Stimulated activated CD8-positive, alpha-beta memory T cell treated with anti-CD3 and anti-CD28 coated beads, Interleukin-4, amount 100 ng/mL, for 48 hours (primary cell): ENCODE measurements around the gene DLX6.

Experiments used
- DNase-seq: peaks from one replicate; pipeline ENCODE4 v3.0.0-alpha.2; 2020

The DLX6 gene

DNA sequence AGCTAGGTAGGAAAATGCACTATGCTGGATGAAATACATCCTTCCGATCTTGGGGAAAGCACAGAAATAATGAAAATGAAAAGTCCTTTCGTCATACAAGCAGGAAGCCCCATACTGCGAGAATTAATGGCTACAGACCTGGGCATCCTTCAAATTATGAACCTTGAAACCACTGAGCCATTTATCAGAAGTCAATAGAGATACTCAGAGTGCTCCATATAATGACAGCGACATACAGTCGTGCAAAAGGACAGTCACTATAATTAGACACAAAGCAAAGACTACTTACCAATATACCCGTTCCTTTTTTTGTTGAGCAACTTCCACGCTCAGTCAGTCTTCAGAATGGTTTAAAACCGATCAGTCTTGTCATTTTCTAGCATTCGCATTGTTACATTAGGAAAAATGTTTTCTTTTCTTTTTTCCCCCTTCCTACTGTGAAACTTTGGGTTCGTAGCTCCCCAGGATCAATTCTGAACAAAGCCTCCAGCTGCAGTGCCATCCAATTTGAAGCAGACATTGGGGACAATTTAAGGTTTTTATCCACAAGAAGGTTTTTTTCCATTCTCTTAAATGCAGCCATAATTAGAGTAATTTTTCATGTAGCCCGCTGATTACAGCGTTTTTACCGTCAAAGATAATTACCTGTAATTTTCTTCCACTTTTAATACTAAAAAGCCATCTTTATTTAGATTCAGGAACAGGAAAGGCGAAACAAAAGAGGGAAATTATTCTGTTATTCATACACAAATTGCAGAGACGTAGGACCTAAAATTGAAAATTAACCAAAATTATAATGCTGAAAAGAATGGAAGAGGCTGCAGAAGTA lies 6.4 kb downstream of the DLX6 start:
- DNase-seq, result no peak

DNA sequence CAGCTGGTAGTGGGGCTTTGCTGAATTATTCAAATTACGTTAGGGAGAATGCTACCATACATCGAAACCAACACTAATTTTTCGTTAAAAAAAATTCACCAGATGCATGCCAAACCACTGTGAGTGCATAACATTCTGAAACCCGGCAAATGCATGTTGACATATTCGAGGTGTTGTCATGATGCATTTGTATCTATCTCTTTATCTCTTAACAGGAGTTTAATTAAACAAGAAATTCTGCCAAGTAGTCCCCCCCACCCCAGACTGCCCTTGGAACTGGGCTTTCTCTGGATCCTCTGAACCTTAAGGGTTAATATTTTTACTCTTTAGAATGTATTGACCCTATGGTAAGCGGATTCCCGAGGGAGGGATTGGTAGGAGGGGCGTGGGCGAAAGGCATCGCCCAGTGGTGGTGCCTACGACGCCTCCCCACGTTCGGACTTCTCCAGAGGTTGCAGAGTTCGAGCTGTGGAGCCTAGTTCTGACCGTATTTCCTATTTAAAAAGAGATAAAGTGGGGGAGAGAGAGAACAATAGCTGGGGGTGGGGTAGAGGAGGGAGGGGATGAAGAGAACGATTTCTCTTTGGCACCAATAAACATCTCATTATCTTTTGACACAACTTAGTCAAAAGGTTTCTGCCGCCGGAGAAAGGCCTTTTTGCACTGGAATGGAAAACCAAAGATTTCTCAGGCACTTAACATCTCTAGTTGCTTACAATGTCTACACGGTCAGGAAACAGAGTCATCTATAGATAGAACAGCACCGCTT lies 7.2 kb downstream of the DLX6 start:
- DNase-seq, result no peak

DNA sequence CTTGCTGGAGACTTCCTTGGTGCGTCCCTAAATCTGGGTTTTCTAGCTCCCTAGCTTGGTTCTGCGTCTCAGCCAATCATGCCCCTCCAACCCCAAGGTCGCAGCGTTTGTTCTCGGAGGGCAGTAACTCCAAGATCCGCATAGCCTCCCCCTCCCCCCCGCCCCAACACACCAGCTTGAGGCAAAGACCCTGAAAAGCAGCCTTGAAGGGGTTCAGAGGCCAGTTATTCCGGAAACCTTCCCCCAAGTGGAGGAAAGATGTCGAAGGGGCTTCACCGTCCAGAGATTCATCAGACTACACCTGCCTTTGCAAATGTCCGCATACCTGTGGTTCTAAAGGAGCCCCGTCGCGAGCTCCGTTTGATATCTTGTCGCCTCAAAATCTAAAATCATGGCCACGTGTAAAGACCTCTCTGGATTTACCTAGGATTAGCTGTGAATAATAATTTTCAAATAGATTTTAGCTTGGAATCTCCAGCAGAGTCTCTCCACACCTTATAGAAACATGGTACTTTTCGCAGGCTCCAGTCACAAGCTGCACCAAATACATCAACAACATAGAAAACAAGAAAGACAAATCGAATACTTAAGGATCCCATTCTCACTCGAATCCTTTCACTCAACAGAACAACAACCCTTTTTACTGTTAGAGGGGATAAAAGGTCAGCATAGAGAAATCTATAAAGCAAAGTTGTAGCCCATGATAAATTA lies 7.9 kb downstream of the DLX6 start:
- DNase-seq, result no peak

DNA sequence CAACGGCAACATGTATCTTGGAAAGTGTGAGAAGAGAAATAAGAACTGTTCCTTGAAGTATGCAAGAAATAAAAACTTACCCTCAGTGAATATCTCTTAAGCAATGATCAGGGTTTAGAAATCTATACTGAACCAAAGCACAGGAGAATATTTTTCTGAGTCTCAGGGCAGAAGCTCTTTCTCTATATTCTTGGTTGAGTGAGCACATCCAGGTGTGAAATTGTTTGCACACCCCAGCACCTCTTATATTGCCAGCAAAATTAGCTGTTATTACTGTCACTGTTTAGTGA lies 8.4 kb downstream of the DLX6 start:
- DNase-seq, result no peak

DNA sequence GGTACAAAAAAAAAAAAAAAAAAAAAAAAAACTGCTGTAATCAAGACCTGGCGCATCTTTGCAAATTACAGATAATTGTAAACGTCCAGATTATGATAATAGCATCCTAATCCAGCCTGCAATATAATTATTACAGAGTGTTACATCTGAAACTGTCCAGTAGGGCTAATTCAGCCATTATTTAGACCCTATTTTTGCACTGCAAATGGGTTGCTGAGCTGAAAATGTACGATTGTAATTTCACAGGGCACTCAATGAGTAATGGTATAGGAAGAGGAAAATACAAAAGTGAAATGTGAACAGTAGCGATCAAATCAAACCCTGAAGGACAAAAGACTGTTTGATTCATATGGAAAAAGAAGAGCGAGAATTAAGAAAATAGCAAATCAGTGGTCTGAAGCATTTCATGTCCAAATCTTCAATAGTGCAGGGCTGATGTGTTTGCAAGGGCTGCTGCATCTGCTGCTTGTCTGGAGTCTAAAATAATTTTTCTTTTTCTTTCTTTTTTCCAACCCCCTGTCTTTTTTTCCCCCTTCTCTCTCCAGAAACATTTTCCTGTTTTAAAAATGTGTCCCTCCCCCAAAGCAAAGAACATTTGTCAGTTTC lies 8.9 kb downstream of the DLX6 start:
- DNase-seq, result no peak

DNA sequence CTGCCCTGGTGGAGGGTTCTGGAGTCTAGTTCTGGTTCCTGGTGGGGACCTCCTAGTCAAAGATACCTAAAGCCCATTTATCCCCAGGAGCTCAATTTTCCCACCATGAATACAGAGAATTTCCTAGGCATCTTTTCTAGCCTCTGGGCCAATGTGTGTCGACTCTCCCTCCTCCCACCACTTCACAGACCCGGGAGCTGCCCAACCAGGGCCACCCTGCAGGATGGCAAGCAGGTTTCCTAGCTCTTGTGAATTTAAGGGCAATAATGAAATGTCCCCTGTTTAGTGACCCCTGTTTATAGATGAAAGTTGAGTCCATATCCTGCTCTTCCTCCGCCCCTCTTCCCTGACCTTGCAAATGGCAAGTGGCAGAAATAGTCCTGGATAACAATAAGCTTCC lies 9.9 kb downstream of the DLX6 start:
- DNase-seq, result no peak

DNA sequence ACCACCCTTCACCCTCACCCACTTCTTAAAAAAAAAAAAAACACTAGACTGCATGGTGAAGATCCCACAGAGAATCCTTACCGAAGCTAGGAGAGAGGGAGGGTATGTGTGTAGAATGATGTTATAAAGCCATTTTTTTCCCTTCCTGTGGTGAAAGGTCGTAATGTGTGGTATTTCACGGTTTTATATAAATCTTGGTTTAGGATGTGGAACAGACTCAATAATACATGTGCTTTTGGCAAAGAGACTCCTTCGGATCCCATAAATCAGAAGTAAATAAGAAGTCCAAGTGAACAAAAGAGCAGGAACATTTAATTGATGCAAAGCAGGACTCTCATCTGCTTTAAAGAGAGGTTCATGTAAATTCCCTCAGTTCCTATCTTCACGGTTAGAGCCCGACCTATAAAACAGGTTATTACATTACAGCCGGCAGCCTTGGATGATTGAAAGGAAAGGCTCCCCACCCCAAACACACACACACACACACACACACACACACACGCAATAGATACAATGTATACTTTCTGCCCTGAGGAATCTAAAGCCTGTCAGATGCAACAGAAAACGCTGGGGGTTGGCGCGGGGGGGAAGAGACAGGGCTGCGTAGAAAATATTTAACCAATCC lies 10.5 kb downstream of the DLX6 start:
- no peak for DNase-seq

DNA sequence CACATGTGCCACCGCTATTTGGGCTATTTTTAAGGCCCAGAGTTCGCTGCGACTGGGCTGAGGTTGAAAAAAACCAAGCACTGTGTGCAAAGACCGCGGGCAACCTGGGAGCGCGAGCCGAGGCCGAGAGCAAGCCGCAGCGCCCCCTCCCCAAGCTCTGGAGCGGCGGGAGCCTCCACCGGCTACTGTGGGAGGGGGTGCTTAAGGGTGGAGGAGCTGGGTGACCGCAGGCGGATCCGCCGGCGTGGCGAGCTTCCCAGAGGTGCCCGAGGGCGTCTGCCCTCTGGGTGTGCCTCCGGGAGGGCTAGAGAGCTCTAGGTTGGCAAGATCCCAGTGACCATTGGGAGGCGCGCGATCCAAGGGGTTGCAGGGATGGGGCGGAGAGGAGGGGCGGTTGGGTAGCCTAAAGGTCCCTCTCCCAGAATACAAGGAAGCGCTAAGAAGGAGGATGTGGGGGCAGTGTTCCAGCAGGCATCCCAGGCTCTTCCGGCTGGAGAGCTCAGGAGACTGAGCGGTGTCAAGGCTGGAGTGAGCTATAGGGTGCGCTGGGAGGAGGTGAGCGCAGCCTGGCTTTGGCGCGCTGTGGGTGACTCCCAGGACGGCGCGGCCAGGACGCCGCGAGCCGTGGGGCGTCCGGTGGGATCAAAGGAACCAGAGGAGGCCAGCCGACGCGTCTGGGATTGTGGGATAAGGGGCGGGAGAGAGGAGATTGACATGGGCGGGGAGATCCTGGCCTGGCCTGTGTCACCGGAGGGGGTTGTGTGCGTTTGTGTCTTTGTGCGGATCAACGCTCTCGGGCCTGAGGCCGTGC lies 11.2 kb downstream of the DLX6 start:
- DNase-seq, result no peak

DNA sequence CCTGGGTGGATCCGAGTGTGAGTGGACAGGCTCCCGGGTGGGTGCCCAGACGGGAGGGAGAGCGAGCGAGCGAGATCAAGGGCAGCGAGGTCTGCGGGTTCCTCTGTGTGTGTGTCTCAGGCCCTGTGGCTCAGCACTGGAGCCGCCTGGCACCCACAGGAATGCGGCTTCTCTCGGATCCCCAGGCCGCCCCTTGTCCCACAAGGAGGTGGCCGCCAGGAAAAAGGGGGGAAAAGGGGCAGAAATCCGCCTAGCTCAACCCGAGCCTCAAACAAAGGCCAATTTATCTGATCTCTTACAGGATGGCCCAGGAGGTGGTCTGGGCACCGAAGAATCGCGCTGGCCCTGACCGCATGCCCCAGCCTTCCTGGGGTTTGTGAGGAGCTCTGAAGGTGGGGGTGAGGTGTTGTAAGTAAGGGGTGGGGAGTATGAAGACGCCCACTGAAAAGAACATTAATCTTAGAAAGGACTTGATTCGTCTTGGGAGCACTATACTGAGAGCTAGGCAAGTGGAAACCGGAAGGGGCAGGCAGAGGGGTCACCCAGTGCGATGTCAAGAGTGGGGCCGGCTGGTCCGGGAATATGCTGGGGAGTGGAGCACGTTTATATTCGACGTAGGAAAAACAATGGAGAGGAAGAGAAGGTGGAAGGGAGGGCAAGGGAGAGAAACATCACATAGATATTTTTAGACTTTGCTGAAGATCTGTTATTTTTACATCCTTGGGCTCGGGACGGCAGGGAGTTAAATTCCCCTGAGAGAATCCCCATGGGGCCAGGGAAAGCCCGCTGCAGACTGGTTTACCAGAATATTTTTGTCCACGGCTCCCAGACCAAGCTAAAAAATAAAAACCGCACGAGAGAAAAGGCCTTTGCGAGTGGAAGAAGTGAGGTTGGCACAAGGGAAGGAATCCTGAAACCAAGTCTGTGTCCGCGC lies 12.1 kb downstream of the DLX6 start:
- DNase-seq, result no peak

DNA sequence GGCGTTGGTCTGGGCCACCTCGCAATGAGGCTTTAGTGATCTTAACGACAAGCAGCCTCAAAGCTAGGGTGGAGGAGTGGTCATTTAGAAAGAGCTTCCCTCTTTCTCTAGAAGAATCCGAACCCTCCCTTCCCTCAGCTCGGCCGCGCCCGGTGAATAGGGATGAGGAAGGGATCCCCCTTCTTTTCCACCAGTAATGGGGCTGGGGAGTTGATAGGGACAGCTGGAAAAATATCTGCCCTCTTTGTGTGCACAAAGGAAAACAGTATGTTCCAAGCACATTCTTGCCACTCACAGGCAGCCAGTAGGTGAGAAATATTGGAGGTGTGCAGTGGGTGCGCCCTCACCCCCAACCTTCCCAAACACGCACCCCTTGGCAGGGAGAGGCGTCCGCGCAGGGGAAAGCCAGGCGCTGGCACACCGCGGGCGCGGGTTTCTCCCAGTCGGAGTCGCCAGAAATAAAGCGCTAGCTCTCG lies 12.8 kb downstream of the DLX6 start:
- no peak for DNase-seq

DNA sequence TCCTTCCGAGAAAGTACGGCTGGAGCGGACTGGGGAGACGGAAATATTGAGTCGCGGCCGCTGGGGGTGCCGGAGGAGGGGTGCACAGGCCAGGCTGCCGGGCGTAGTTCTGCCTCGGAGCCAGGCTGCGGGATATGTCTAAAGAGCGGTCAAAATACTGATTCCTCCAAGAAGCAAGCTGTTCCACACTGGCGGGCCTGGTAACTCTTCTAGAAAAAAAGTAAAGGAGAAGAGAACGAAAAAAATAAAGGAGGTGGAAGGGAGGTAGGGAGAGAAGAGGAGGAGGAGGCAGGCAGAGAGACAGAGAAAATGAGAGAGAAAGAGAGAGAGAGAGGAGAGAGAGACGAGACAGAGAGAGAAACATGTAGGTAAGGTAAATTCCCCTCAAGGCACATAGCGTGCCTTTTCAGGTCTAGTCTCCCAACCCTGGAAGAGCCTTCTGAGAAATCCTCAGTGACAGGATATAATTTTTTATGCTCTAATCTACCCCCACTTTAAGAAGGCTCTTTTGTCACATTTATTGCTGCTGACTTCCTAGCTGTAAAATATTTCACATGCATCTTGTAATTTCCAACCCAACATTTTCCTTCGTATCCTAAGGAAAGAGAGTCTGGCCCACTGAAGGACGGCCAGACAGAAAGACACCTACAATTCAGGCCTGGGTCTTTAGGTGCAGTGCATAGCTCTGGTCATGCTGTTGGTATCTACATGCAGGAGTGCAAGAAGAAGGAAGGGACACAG lies 13.6 kb downstream of the DLX6 start:
- no peak for DNase-seq

DNA sequence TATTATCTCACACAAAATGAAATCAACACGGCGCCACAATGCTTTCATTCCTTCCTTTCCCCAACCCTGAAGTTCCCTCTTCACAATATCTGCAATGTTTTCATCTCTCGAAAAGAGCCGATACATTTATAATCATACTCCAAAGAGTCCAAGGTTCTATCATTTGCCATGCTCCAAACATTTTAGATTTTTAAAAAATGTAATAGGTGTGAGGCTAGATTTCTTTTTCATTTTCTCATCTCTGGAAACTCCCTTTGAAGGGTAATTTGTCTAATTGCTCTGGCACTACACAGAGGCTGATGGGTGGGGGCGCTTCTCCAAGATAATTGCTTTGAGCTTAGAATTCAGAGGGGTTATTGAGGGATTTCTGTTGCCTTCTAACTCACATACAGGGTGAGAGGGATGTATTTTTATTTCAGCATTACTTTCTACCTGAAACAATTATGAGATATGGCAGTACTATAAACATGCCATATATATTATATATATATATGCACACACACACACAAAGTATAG lies 14.4 kb downstream of the DLX6 start:
- no peak for DNase-seq

DNA sequence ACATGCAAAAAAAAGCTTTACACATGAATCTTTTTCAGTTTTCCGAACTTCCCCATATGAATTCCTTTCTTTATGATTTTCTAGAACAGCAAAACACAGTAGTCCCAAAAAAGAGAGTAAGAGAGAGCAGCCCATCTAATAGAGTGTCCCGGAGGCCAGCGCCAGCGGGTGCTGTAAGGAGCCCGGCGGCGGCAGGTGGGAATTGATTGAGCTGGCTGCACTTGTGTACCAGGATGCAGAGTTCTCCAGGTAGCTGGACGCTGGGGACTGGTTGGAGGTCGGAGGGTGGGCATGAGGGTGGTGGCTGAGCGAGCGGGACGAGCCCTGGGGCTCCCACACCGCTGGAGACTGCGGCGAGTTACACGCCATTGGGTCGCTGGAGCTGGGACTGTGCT lies 15.2 kb downstream of the DLX6 start:
- no peak for DNase-seq

DNA sequence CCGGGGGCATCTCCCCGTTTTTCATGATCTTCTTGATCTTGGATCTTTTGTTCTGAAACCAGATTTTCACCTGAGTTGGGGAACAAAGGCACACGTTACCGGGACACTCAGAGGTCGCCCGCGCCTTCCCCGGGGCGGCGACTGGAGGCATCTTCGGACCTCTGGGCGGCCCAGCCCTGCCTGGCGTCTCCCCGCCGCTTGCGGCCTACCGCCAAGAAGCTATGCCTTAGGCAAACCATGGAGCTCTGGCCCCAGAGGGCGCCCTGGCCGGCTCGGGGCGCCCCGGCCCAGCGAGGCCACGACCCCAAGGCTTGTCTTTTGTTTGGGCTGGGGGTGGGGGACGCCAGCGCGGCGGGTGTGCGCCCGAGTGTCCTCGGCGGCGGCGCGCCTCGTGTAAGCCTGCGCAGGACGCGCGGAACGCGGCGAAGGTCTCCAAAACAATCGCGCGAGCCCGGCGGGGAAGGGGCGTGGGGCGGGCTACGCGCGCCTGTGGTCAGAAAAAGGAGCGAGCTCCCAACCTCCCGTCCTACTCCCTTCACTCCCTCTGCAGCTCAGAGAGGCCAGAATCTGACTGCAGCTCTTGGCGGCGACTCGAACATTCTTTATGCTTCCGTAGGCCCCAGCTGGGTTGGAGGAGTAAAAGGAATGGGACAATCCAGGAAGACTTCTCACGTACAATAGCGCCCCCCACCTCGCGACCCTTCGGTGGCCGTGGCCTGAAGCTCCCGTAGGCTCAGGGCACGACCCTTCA lies 15.8 kb downstream of the DLX6 start:
- no peak for DNase-seq

DNA sequence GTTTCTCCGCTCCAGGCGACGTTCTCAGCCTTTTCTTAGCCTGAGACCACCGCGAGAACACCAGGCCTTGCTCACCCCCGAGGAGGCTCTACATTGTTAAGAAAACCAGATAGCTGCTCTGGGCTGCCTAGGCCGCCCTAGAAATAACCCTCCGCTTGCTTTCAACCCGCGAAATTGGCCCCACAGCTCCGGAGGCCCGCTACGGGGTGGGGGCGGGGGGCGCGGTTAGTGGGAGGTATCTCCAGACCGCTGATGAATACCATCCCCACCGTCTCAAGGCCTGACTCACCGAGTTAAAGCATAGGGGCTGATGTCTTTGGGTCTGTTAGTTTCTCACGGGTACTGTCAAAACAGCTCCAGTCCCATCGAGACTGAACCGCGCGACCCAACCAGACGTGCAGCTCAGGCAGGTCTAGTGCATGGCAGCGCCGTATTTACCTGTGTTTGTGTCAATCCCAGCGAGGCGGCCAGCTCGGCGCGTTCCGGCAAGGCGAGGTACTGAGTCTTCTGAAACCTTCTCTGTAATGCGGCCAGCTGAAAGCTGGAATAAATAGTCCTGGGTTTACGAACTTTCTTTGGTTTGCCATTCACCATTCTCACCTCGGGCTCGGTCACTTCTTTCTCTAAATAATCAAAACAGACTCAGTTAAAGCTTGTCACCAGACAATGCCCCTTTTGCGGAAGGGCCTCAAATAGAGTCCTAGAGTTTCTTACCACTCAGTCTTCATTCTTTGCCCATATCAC lies 16.6 kb downstream of the DLX6 start:
- DNase-seq, result no peak

DNA sequence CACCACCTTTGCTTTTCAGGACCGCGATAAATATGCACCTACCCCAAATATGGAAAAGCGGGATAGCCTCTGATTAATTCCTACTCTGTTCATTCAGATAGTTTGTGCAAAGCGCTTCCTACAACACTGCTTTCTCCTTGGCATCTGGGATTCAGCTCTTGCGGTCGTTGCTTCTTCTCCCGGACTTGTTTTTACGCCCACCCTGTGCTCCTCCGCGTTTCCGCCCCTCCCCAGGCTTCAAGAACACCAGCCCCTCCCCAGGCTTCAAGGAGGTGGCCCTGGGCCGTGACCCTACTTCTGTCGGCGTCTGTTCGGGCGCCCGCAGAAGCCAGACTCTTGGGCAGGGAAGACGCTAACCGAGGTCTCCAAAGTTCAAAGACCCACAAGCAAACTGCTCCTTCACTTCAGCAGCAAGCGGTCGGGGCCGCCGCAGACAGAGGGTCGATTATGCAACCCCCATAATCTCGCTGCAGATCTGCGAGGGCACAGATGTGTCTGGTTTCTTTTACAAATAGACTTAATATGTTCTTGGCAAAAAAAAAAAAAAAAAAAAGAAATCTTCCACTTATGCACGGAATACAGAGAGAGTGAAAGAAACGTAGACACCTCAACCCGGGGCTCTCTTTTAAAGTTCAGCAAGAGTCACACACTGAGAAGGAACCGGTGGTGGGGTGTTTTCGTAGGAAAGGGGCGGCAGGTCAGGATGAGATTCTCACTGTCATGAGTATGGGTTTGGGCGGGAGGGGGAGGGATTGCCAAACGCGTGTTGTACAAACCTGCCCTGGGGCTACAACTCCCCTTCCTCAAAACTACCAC lies 17.3 kb downstream of the DLX6 start:
- DNase-seq, result no peak
